IgD-negative memory B cell (primary cell): ENCODE measurements around the gene FASN. TPM values are rescaled to one million over a fixed set of nuclear protein-coding genes. Genes with fewer than 3 reads are reported as not detected.
A peak's percentile ranks its signal among the peaks of the same experiment; 100 is the strongest.
"Not testable (repeated sequence)": the region's sequence is repeated elsewhere in the genome, so short reads cannot be mapped to it uniquely, and the experiment has no call there.

Source experiments
- H3K27ac Mint-ChIP-seq, 3 donors: one replicate each; pipeline ENCODE4 v1.8.0; 2020 to 2022; ENCODE audit warnings: mild to moderate bottlenecking in 3 of 3, mixed read lengths in 3 of 3, moderate library complexity in 1 of 3
- H3K27me3 Mint-ChIP-seq: one replicate; pipeline ENCODE4 v1.8.0; 2021; ENCODE audit warnings: mixed read lengths
- H3K36me3 Mint-ChIP-seq: one replicate; pipeline ENCODE4 v1.8.0; 2020; ENCODE audit warnings: mild to moderate bottlenecking, mixed read lengths
- H3K4me1 Mint-ChIP-seq, 3 donors: one replicate each; pipeline ENCODE4 v1.8.0; 2020 to 2022; ENCODE audit warnings: mixed read lengths in 3 of 3, mild to moderate bottlenecking in 1 of 3
- H3K4me3 Mint-ChIP-seq, 4 donors: one replicate each; pipeline ENCODE4 v1.8.0; 2020 to 2022; ENCODE audit warnings: mild to moderate bottlenecking in 4 of 4, mixed read lengths in 4 of 4, moderate library complexity in 3 of 4
- H3K9me3 Mint-ChIP-seq, 3 donors: one replicate each; pipeline ENCODE4 v1.8.0; 2020 to 2021; ENCODE audit warnings: mixed read lengths in 3 of 3, mild to moderate bottlenecking in 1 of 3
- polyA plus RNA-seq: library from polyadenylated mRNA; unstranded; fragments of 300-500 nt; fragmentation: Illumina TruSeq; gene quantifications from one replicate; pipeline ENCODE4 v1.2.3, GENCODE V29; 2021

The FASN gene
- polyA plus RNA-seq, 1 donor from 2014 or later, result 2.9 TPM

- no peaks in the 10 kb centered on the region for H3K9me3 Mint-ChIP-seq
- no peaks in the 10 kb centered on the region for H3K36me3 Mint-ChIP-seq
- peak overlapping the region in 2 of 4 donors; percentile 14 to 16 for H3K4me3 Mint-ChIP-seq
- H3K27me3 Mint-ChIP-seq, result no peaks in the 10 kb centered on the region
- peaks cover 0 to 3% (median 0%) of the 10 kb centered on the region in 3 donors for H3K4me1 Mint-ChIP-seq
- H3K27ac Mint-ChIP-seq, result peak overlapping the region in 1 of 3 donors; percentile 51
These were observed 50.7 kb downstream of the FASN start for GRCh38 chr17:82047379-82047778.

- H3K4me3 Mint-ChIP-seq, result peak overlapping the region in 2 of 4 donors; percentile 28 to 51
These were observed 51.1 kb downstream of the FASN start for GRCh38 chr17:82046903-82047302.

GRCh38 chr17:82045936-82046484 lies 52.0 kb downstream of the FASN start:
- Mint-ChIP-seq H3K4me3 (peak overlapping the region in 1 of 4 donors; percentile 51), H3K27me3 (no peaks in the 10 kb centered on the region)

More at GRCh38 chr17:82046903-82047302, 51.1 kb downstream of the FASN start:
- Mint-ChIP-seq H3K27ac (peak overlapping the region in 1 of 3 donors; percentile 51), H3K4me1 (peaks cover 0 to 3% (median 0%) of the 10 kb centered on the region in 3 donors), H3K27me3 (no peaks in the 10 kb centered on the region), H3K36me3 (no peaks in the 10 kb centered on the region), H3K9me3 (no peaks in the 10 kb centered on the region)

GRCh38 chr17:82043507-82043906 lies 54.5 kb downstream of the FASN start:
- Mint-ChIP-seq H3K4me3 (peak overlapping the region in 1 of 4 donors; percentile 12), H3K9me3 (no peaks in the 10 kb centered on the region), H3K27me3 (no peaks in the 10 kb centered on the region), H3K36me3 (no peaks in the 10 kb centered on the region), H3K4me1 (peaks cover 0 to 3% (median 2%) of the 10 kb centered on the region in 3 donors), H3K27ac (no peak overlapping the region)

More at GRCh38 chr17:82045936-82046484, 52.0 kb downstream of the FASN start:
- Mint-ChIP-seq H3K27ac (peak overlapping the region in 1 of 3 donors; percentile 75), H3K9me3 (no peaks in the 10 kb centered on the region), H3K36me3 (no peaks in the 10 kb centered on the region), H3K4me1 (peaks cover 0 to 3% (median 0%) of the 10 kb centered on the region in 3 donors)

- peak overlapping the region in 1 of 4 donors; percentile 12 for H3K4me3 Mint-ChIP-seq
These were observed 55.4 kb downstream of the FASN start for GRCh38 chr17:82042649-82043048.

GRCh38 chr17:82041144-82041814 lies 56.8 kb downstream of the FASN start:
- H3K27ac Mint-ChIP-seq, result peak overlapping the region in 1 of 3 donors; percentile 47
- H3K4me3 Mint-ChIP-seq, result peak overlapping the region in 1 of 4 donors; percentile 16
- H3K36me3 Mint-ChIP-seq, result no peaks in the 10 kb centered on the region
- no peaks in the 10 kb centered on the region for H3K9me3 Mint-ChIP-seq
- peaks cover 7 to 8% (median 7%) of the 10 kb centered on the region in 3 donors for H3K4me1 Mint-ChIP-seq
- H3K27me3 Mint-ChIP-seq, result no peaks in the 10 kb centered on the region

More at GRCh38 chr17:82042649-82043048, 55.4 kb downstream of the FASN start:
- H3K27me3 Mint-ChIP-seq, result no peaks in the 10 kb centered on the region
- H3K27ac Mint-ChIP-seq, result no peak overlapping the region
- no peaks in the 10 kb centered on the region for H3K36me3 Mint-ChIP-seq
- H3K4me1 Mint-ChIP-seq, result peaks cover 5 to 7% (median 6%) of the 10 kb centered on the region in 3 donors
- H3K9me3 Mint-ChIP-seq, result no peaks in the 10 kb centered on the region

- Mint-ChIP-seq H3K4me1 (peaks cover 9 to 15% (median 14%) of the 10 kb centered on the region in 3 donors), H3K27me3 (no peaks in the 10 kb centered on the region), H3K27ac (no peak overlapping the region), H3K4me3 (peak overlapping the region in 2 of 4 donors; percentile 30 to 56), H3K9me3 (no peaks in the 10 kb centered on the region), H3K36me3 (no peaks in the 10 kb centered on the region)
These were observed 58.2 kb downstream of the FASN start for GRCh38 chr17:82039695-82040299.

GRCh38 chr17:82038796-82039409 lies 59.1 kb downstream of the FASN start:
- not testable (repeated sequence) for H3K36me3 Mint-ChIP-seq, H3K27me3 Mint-ChIP-seq, H3K9me3 Mint-ChIP-seq
- Mint-ChIP-seq H3K27ac (peak overlapping the region in 1 of 3 donors; percentile 34), H3K4me3 (peak overlapping the region in 2 of 4 donors; percentile 41 to 61), H3K4me1 (peaks cover 9 to 15% (median 14%) of the 10 kb centered on the region in 3 donors)

GRCh38 chr17:82037889-82038195 lies 60.2 kb downstream of the FASN start:
- Mint-ChIP-seq H3K27me3 (no peaks in the 10 kb centered on the region), H3K9me3 (no peaks in the 10 kb centered on the region), H3K4me1 (peaks cover 9 to 15% (median 14%) of the 10 kb centered on the region in 3 donors), H3K36me3 (no peaks in the 10 kb centered on the region), H3K27ac (peak overlapping the region; percentile 36 to 95 (median 82)), H3K4me3 (peak overlapping the region; percentile 83 to 97 (median 90))

- no peaks in the 10 kb centered on the region for H3K9me3 Mint-ChIP-seq
- no peaks in the 10 kb centered on the region for H3K27me3 Mint-ChIP-seq
- peak within 1 kb of the TSS; percentile 83 to 97 (median 90) for H3K4me3 Mint-ChIP-seq
- H3K27ac Mint-ChIP-seq, result peak within 1 kb of the TSS; percentile 36 to 95 (median 82)
- H3K4me1 Mint-ChIP-seq, result peaks cover 9 to 15% (median 14%) of the 10 kb centered on the region in 3 donors
- no peaks in the 10 kb centered on the region for H3K36me3 Mint-ChIP-seq
These were observed 60.7 kb downstream of the FASN start, which contains the start of gene DCXR for GRCh38 chr17:82037092-82037888. DCXR (minus strand) TSS chr17:82037697; CDS start chr17:82037682, 15 bp downstream.

- Mint-ChIP-seq H3K27me3 (no peaks in the 10 kb centered on the region), H3K9me3 (no peaks in the 10 kb centered on the region), H3K4me3 (peak overlapping the region; percentile 32 to 88 (median 80)), H3K36me3 (no peaks in the 10 kb centered on the region), H3K4me1 (peaks cover 9 to 15% (median 14%) of the 10 kb centered on the region in 3 donors), H3K27ac (peak overlapping the region in 1 of 3 donors; percentile 82)
These were observed 61.4 kb downstream of the FASN start for GRCh38 chr17:82036634-82037091.

- no peaks in the 10 kb centered on the region for H3K36me3 Mint-ChIP-seq
- peaks cover 9 to 15% (median 14%) of the 10 kb centered on the region in 3 donors for H3K4me1 Mint-ChIP-seq
- no peaks in the 10 kb centered on the region for H3K27me3 Mint-ChIP-seq
- H3K27ac Mint-ChIP-seq, result peak overlapping the region in 2 of 3 donors; percentile 27 to 82
- peak overlapping the region; percentile 22 to 88 (median 80) for H3K4me3 Mint-ChIP-seq
- no peaks in the 10 kb centered on the region for H3K9me3 Mint-ChIP-seq
These were observed 61.9 kb downstream of the FASN start for GRCh38 chr17:82035956-82036633.

GRCh38 chr17:82035488-82035887 lies 62.5 kb downstream of the FASN start:
- Mint-ChIP-seq H3K36me3 (no peaks in the 10 kb centered on the region), H3K4me1 (peaks cover 9 to 16% (median 14%) of the 10 kb centered on the region in 3 donors), H3K27me3 (no peaks in the 10 kb centered on the region), H3K4me3 (peak overlapping the region in 3 of 4 donors; percentile 39 to 83 (median 53)), H3K9me3 (no peaks in the 10 kb centered on the region), H3K27ac (peak overlapping the region; percentile 27 to 73 (median 46))
